ENCODE data around the gene DCDC2.
"Not testable (repeated sequence)": the region's sequence is repeated elsewhere in the genome, so short reads cannot be mapped to it uniquely, and the experiment has no call there.

Gene DCDC2

DNA sequence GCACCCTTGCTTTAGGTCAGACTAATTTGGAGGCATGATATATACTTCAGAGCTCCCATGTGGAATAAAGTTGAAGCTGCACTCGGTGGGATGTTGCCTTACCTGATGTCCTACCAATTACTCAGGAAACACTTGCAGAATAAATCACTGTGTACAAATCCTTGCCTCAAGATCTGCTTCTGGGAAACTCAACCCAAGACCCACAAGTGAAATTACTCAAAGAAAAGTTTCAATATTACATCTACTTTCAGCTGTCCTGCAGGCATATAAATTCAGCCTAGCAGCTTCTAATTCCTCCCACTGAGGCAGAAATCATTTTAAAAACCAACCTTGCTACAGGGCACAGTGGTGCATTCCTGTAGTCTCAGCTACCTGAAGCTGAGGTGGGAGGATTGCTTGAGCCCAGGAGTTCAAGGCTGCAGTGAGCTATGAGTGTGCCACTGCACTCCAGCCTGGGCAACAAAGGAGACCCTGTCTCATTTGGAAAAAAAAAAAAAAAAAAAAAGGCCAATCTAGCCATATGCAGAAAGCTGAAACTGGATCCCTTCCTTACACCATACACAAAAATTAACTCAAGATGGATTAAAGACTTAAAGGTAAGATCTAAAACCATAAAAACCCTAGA lies 20.7 kb upstream of the DCDC2 start:
- no peak for DNase-seq

DNA sequence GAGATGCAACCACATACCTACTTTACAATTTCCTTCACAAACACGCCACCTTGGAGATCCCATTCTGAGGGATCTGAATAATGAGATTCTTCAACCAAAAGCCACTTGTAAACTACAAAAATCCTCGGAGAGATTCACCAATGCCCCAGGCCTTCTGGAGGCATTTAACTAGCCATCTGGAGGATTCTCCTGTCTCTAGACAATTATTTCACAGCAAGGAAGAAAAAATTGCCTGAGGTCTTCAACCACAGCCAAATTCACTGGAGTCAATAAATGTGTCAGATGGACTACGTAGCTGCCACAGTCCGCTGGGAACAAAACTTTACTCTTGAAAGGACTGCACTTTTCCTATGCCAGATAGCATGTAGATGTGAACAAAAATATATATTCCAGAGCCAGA lies 19.0 kb upstream of the DCDC2 start:
- no peak for DNase-seq

DNA sequence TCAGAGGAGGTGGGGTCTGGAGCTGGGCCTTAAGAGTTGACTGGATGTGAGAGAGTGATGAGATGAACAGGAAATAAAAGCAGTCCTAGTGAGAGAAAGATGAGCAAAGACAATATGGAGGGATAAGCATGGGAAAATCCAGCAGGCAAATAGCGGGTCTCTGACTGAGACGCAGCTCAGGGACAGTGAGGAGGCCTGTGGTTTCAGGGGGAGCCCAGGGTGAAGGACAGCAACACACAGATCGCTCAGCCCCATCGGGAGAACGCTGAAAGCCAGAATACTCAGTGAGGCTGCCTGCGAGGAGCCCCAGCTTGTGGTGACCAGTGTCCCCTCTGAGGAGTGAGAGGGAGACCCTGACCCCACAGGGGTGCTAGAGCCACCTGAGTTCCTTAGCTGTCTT lies 16.8 kb upstream of the DCDC2 start:
- DNase-seq = no peak

DNA sequence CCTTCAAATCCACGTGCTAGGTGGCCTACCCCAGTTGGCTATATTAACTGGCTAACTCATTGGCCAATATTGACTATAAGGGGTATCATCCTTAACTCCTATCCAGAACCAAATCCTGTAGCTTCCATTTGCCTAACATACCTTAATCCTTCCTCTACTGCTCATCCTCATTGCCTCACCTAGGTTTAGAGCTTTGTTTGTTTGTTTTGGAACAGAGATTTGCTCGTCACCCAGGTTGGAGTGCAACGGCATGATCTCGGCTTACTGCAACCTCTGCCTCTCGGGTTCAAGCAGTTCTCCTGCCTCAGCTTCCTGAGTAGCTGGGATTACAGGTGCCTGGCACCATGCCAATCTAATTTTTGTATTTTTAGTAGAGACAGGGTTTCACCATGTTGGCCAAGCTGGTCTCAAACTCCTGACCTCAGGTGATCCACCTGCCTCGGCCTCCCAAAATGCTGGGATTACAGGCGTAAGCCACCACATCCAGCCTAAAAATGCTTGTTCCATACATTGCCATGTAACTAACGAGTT lies 7.3 kb upstream of the DCDC2 start:
- not testable (repeated sequence) for DNase-seq

DNA sequence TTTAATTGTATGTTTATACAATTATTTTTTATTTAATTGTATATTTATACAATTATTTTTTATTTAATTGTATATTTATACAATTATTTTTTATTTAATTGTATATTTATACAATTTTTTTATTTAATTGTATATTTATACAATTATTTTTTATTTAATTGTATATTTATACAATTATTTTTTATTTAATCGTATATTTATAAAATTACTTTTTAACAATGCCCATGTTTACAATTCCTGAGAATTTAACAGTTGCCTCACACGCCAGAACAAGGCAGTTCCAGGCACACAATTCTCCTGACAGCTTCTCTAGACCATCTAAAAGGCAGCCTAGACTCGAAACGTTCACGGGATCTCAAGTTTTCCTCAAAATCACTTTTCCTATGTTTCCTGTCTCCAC lies 4.5 kb upstream of the DCDC2 start:
- DNase-seq = not testable (repeated sequence)

DNA sequence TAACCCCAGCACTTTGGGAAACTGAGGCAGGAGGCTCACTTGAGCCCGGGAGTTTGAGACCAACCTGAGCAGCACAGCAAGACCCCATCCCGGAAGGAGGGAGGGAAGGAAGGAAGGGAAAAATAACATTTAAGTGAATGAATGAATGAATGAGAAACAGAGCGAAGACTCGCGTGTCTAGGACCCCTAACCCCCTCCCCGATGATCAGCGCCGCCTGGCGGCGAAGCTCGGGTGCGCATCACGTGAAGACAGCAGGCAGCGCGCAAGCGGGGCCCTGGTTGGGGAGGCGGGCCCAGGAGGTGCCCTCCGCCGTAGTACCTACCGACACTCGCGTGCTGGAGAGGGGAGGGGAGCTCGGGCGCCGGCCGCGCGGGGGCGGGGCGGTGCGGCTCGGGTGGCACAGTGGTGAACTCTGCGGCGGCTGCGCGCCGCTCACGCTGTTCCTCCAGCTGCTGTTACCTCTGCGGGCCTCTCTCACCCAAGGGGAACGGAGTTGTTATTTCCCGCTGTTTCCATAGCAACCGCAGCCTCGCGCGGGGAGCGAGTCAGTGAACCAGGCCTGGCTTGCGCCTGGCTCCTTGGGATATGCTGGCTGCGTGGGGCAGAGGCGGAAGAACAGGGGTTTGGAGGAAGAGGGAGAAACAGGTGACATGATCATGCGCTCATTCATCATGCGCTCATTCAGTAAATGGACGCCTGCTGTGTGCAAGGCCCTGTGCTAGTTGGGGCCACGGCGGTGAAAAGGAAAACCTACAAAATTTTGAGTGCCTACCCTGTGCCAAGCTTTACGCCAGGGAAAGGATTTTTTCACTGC lies 2.0 kb upstream of the DCDC2 start:
- peak; percentile 89 for DNase-seq

DNA sequence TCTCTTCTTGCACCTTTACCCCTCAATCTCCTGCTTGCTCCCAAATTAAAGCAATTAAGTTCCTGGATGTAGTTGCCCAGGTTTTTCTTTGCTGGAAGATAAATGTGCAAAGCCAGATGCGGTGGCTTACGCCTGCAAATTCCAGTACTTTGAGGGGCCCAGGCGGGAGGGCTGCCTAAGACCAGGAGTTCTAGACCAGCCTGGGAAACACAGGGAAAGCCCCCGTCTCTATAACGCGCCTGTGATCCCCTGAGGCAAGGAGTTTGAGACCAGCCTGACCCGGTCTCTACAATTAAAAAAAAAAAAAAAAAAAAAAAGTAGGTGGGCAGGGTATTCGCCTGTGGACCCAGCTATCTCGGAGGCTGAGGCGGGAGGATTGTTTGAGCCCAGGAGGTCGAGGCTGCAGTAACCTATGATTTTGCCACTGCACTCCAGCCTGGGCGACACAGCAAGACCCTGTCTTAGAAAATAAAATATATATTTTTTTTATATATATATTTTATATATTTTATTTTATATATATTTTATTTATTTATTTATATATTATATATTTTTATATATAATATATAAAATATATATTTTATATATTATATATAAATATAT lies 461 bp upstream of the DCDC2 start:
- DNase-seq = no peak

DNA sequence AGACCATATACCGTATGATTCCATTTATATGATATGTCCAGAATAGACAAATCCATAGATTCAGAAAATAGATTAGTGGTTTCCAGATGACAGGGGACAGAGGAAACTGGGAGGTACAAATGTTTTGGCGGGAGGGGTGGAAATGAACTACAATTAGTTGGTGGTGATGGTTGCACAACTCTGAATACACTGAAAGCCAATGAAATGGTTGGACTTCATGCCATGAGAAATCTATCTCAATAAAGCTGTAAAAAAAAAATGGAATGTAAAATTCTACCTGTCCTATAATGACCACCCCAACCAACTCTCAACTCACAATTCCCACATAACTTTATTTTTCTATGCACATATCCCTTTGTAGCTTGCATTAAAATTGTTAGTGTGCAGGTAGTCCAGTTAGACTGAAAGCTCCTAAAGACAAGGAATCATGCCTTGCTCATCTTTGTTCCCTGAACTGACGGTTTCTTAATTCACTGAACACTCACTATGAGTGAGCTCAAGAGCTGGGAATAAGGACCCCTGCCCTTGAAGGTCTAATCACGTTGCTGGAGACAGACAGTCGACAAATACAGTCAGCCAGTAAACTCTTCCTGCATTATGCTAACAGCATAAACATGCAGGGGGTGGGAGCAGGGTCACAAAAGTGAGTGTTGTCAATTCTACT lies 1.4 kb downstream of the DCDC2 start:
- no peak for DNase-seq

DNA sequence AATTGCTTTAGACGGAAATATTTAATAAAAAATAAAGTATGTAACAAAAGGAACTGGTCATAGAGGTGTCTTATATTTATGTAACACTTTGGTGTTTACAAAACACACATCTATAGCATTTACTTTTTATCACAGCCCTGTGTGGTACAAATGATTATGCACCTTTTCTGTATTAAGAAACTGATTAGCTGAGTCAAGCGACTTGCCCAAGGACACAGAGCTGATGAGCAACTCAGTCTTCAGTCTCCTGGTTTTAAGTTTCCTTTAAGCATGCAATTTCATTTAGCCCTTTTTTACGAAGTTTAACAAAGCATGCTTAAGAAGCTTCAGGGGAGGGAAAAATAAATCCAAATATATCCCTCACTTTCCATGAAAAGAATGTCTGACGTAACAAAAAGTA lies 2.5 kb downstream of the DCDC2 start:
- DNase-seq = no peak

DNA sequence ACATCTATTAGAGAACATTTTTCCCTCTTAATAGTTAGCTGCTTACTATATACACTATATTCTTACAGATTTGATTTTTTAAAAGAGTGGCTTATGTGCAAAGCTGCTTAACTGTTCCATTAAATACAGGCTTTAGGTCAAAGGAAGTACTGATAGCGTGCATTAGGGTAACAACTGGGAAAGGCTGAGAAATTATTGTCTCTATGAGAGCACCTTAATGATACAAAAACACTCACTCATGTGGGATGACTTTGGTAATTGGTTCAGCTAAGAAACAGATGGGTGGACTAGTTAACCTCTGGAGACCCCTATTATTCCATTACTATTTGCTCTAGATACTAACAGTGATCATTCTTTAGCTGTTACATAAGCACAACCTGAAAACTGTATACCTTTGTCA lies 4.0 kb downstream of the DCDC2 start:
- no peak for DNase-seq

DNA sequence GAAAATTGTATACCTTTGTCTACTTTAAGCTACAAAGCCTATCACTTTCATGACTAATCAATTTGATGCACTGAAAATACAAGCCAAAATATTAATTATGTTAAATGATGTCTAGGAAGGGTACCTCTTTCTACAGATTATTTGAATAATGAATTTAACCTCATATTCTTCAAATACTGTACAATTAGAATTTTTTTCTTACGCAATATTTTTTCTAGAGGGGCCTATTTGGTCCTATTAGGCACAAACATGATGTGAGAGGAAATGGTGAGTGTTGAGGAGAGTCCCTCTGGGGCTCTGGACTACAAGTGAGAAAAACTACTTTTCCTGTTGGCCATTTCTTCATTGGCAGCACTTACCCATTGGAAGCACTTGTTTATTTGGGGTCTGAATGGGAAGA lies 5.4 kb downstream of the DCDC2 start:
- no peak for DNase-seq

DNA sequence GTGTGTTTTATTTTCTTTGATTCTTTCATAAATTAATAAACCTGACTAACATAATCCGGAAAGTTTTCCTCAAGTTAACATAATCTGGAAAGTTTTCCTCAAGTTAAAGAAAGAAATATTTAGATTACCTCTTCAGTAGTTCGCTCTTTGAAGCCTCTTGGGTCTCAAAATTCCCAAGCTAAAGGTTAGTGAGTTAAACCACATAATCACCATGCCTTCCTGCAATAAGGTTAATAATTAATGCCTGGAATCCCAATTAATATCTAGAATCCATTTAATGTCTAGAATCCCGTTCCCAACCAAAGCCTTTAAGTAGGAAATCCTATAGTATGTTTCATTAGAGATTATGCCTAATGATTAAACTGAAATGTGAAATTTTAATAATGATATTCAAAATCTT lies 12.9 kb downstream of the DCDC2 start:
- no peak for DNase-seq

DNA sequence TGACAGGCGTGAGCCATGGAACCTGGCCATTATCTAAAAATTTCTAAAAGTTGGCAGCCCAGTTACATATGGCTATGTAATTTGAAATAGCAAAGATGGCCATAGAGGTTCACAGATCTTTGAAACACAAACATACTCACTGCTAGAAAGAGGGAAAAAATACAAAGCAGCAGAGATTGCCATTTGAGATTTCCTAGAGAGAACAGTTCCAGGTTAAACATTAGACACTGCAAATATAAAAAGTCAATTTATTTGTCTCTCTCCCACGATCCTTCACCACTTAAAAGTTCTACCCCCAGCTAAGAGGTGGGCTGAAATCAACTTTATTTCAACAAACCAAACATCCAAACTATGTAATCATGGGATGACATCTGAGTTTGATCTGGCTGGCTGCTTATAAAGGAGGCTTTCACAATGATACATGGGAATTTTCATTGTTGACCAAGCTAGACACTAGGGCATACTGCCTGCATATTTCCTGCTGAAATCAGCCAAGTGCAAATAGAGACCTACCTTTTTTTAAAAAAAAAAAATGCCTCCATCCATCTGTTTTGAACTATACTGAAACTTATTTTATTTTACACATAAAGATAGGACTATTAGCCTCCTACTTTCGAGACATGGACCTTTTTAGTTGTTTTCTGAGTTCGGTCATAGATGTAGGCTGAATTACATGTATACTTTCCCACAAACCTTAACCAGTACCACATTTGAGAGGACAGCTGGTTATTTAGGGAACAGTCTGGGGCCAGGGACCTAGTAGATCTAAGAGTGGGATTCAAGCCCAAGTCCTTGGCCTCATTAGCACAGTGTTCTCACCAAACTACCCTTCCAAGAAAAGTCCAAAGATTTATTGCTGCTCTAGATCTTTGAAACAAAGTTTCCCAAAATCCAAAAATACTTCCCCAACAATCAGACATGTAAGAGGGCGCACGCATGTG lies 16.6 kb downstream of the DCDC2 start:
- no peak for DNase-seq

DNA sequence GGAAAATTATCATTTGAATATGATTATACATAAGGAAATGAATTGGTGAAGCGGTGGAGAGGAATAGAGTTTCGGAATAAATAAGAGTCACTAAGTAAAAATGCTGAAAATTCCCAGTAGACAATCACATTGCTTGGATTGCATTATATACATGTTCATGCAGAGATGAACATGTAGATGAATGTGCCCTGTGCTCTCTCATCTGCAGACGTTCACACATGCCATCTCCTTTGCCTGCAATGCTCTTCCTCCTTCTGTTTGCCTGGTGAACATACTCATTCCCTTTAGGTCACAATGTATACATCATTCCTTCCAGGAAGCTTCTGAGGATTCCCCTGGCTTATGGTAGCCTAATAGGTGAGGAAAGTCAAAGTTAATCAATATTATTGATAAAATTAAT lies 17.9 kb downstream of the DCDC2 start:
- DNase-seq = no peak

DNA sequence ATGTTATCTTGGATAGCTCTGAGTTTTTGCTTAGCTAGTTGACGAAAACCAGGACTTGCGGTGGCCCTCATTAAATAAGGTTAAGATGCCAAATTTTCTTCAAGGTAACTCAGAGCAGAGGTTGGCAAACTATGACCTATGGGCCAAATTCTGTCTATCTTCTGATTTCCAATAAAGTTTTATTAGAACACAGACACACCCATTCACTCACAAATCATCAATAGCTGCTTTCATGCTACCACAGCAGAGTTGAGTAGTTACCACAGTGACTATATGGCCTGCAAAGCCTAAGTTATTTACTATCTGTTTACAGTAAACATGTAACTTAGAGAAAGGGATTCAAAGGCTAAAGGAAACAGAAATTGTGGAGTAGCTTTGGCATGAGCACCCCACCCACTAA lies 23.6 kb downstream of the DCDC2 start:
- DNase-seq = no peak

DNA sequence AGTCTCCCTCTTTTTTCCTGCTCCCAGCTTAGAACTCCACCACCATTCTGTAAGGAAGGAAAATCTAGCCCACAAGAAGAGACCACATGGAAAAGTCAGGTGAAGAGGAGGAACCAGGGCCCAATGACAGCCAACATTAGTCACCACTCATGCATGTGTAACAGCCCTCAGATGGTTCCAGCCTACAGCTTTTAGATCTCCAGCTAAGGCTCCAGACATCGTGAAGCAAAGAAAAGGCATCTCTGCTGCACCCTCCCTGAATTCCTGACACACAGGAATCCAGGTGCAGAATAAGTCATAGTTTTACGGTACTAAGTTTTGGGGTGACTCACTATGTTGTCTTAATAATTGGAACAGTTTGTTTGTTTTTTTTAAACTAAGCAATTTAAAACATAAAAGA lies 25.5 kb downstream of the DCDC2 start:
- no peak for DNase-seq

DNA sequence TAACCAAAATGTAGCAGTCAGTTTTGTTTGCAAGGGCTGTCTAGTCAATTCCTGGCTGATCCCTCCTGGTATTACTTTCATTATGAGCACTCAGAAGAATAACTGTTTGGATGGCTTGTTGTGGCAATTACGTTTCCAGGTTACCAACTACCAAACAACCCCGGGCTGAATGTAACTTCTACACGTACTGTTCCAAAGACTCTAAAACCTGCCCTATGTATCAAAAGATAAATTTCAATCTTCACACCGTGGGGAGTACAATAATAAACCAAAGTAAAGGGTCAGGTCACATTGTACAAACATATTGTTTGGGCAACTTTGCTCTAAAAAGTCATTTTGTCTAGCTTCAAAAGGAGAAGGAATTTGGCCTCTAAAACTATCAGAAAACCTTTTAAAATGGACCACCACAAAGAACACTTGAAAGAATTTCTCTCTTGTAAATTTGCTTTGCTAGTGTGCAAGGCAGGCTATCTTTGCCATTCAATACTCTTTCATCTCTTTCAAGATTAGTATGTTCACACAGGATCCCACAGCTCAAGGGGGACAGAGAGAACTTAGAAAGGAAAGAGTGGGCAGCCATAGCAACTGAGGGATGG lies 27.6 kb downstream of the DCDC2 start:
- DNase-seq = no peak

DNA sequence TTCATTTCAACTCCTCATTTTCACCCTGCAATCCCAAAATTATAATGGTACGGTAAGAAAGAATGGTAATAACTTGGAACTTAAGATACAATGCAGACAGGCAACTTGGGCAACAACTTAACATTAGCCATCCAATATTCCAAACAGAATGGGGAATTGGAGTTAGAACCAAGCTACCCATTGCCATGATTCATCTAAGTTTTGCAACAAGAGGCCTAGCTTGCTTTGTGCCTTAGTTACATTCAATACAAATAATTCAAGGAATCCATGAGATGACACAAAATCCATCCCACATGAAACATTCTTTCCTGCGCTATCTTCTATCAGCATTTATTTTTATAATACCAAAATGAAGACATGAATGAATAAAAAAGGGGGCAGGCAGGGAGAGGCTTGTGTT lies 28.4 kb downstream of the DCDC2 start:
- no peak for DNase-seq

DNA sequence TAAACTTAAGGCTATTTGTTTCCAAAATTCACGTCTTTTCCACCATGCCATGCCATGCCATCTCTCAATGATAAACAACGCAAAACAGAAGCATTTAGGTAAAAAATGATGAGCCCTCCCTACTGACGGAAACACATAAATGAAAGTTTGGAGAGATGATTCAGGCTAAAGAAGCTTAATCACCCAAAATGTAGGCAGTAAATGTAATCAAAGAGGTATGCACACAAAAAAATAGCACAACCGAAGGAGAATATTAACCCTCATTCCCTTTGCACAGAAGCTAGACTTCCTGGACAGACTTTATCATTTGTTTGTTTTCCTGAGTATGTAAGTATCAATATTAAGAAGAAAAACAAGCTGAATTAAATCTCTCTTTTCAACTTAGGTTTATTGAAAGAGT lies 28.8 kb downstream of the DCDC2 start:
- DNase-seq = no peak

DNA sequence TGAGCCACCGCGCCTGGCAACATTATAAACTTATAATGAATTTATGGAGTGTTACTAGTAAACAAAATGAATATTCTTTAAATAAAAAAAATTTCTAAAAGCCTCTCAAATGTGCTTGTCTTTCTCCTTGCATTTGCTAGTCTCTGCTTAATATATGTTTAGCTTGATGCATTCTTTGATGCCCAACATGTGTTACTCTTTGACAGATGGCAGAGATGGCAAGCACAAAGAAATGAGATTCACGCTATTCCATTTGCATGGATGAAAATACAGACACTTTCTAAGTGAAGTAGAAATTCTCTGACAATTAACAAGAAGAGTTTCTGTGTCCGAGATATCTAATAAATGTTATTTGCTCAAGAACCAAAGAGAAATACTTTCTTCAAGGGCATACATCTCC lies 30.1 kb downstream of the DCDC2 start:
- no peak for DNase-seq

DNA sequence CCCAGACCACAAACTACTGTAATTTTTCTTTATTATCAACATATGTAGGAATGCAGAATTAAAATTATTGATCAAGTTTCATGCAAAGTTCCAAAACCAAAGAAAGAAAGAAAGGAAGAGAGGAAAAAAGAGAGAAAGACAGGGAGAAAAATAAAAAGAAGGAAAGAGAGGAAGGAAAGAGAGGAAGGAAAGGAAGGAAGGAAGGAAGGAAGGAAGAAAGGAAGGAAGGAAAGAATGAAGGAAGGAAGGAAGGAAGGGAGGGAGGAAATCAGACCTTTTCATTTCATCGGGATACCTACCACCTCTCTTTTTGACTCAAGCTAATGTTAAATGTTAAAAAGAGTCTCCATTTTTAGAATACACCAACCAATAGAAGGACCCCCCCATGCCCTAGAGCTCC lies 31.9 kb downstream of the DCDC2 start:
- no peak for DNase-seq

DNA sequence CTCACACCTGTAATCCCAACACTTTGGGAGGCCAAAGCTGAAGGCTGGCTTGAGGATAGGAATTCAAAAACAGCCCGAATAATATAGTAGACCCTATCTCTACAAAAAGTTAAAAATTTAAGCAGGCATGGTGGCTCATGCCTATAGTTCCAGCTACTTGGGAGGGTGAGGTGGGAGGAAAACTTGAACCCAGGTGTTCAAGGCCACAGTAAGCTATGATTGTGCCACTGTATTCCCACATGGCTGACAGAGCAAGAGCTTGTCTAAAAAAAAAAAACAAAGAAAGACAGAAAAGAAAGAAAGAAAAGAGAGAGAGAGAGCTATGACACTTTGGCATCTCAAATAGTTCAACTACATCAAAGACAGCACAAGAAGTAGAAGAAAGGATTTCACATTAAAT lies 33.2 kb downstream of the DCDC2 start:
- DNase-seq = no peak
